Esophagus muscularis mucosa (tissue), 3 donors: ENCODE results near the gene TRMT44.

ENCODE experiments used
- POLR2A ChIP-seq: fragments of 450-650 bp; IDR thresholded peaks from one replicate; pipeline ENCODE4 v1.6.1; 2017; ENCODE audit warnings: antibody characterized with exemption, moderate library complexity, mild to moderate bottlenecking, low read depth
- POLR2AphosphoS5 ChIP-seq, 2 donors: sonication (generic); formaldehyde crosslinking; IDR thresholded peaks; one replicate each; pipeline ENCODE4 v1.6.1; 2017; ENCODE audit warnings: antibody characterized with exemption in 2 of 2
- TF ChIP-seq, protein P1 (sequence below), 3 experiments: fragments of 200-600 bp in 2 of 3; fragments of 450-650 bp in 1 of 3; sonication (generic) in 2 of 3; IDR thresholded peaks; one replicate each; pipeline ENCODE4 v1.5.1; 2017 to 2019; ENCODE audit warnings: antibody characterized with exemption in 3 of 3, mild to moderate bottlenecking in 2 of 3, moderate library complexity in 1 of 3

DNA sequence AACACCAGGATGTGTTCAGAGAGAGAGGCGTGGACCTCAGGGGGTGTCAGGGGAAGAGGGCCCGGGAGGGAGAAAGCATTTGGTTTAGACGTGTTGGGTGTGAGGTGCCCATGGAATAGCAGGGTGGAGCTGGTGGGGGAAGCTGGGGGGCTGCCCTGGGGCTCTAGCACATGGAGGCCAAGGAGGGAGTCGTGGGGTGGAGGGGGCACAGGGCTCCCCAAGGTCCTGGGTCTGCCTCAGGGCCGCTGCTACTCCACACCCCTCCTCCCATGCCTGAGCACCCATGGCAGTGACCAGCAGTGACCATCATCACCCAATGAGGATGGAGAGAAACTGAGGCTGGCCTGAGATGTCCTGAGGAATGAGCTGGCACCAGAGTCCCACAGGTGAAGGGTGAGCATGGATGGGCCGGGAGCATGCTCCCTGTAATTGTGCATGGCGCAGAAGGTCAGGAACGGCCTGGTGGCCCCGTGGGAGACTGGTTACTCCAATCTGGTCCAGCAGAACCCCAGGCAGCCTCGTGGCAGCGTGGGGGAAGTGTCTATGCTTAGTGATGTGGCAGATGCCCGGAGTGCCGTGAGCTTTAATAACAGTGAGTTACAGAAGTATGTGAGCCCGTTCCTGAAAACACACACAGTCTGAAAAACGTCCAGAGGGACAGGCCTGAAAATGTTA lies 70.2 kb downstream of the TRMT44 start:
- TF ChIP-seq, protein P1, sequence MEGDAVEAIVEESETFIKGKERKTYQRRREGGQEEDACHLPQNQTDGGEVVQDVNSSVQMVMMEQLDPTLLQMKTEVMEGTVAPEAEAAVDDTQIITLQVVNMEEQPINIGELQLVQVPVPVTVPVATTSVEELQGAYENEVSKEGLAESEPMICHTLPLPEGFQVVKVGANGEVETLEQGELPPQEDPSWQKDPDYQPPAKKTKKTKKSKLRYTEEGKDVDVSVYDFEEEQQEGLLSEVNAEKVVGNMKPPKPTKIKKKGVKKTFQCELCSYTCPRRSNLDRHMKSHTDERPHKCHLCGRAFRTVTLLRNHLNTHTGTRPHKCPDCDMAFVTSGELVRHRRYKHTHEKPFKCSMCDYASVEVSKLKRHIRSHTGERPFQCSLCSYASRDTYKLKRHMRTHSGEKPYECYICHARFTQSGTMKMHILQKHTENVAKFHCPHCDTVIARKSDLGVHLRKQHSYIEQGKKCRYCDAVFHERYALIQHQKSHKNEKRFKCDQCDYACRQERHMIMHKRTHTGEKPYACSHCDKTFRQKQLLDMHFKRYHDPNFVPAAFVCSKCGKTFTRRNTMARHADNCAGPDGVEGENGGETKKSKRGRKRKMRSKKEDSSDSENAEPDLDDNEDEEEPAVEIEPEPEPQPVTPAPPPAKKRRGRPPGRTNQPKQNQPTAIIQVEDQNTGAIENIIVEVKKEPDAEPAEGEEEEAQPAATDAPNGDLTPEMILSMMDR (IDR thresholded peaks at IDR 0.05) = no peak
- TF ChIP-seq POLR2A = no peak
- no peak for TF ChIP-seq POLR2AphosphoS5 (IDR thresholded peaks at IDR 0.05)
